Chondrocyte (in vitro differentiated cells): Measurements from ENCODE around the gene TCERG1L. TPM values are rescaled to one million over a fixed set of nuclear protein-coding genes. Genes with fewer than 3 reads are reported as not detected.

Experiments
- DNase-seq: peaks from one replicate; pipeline ENCODE4 v3.0.0; 2021; ENCODE audit warnings: mixed read lengths, low spot score
- H3K27ac Mint-ChIP-seq: one replicate; pipeline ENCODE4 v1.8.0; 2021; ENCODE audit warnings: mild to moderate bottlenecking, moderate library complexity, mixed read lengths; ENCODE audit not compliant: unreplicated experiment
- H3K27me3 Mint-ChIP-seq: 2 replicates; pipeline ENCODE4 v1.8.0; 2021; ENCODE audit warnings: low read depth, mixed read lengths
- H3K36me3 Mint-ChIP-seq: 2 replicates; pipeline ENCODE4 v1.8.0; 2021; ENCODE audit warnings: low read depth, mixed read lengths
- H3K4me1 Mint-ChIP-seq: 2 replicates; pipeline ENCODE4 v1.8.0; 2021; ENCODE audit warnings: low read depth, mild to moderate bottlenecking, mixed read lengths
- H3K4me3 Mint-ChIP-seq: one replicate; pipeline ENCODE4 v1.8.0; 2021; ENCODE audit warnings: mild to moderate bottlenecking, moderate library complexity, mixed read lengths; ENCODE audit not compliant: unreplicated experiment
- H3K9me3 Mint-ChIP-seq: 2 replicates; pipeline ENCODE4 v1.8.0; 2021; ENCODE audit warnings: low read depth, mixed read lengths
- total RNA-seq: library from RNA; stranded (reverse); gene quantifications from 3 replicates; pipeline ENCODE4 v1.2.1, GENCODE V29; 2021
- TF ChIP-seq, protein P1 (sequence below): fragments of 200-600 bp; sonication (generic); IDR thresholded peaks from 2 replicates; pipeline ENCODE4 v1.5.0; 2021; ENCODE audit warnings: antibody characterized with exemption, mild to moderate bottlenecking, moderate library complexity

The TCERG1L gene
- total RNA-seq, 1 donor from 2014 or later = not detected

DNA sequence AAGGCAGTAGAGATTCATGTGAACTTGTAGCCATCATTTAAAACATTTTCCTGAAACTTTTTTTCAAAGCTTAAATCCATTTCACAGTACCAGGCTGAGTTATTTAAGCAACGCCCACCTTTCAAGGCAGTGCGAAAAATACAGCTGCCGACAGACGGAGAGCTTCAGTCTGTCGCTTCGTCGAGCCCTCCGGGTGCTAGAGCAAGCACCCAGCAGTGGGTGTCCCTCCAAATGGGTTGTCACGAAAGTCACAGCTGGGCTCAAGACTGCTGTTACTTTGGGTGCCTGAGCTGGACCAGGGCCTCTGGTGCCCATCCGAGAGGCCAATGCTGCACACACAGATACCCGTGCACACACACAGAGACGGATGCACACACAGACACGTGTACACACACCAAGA, 135.6 kb downstream of the TCERG1L start:
- no peaks in the 10 kb centered on the region for H3K36me3 Mint-ChIP-seq
- no peak overlapping the region for H3K4me3 Mint-ChIP-seq
- TF ChIP-seq, protein P1, sequence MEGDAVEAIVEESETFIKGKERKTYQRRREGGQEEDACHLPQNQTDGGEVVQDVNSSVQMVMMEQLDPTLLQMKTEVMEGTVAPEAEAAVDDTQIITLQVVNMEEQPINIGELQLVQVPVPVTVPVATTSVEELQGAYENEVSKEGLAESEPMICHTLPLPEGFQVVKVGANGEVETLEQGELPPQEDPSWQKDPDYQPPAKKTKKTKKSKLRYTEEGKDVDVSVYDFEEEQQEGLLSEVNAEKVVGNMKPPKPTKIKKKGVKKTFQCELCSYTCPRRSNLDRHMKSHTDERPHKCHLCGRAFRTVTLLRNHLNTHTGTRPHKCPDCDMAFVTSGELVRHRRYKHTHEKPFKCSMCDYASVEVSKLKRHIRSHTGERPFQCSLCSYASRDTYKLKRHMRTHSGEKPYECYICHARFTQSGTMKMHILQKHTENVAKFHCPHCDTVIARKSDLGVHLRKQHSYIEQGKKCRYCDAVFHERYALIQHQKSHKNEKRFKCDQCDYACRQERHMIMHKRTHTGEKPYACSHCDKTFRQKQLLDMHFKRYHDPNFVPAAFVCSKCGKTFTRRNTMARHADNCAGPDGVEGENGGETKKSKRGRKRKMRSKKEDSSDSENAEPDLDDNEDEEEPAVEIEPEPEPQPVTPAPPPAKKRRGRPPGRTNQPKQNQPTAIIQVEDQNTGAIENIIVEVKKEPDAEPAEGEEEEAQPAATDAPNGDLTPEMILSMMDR = no peak
- H3K4me1 Mint-ChIP-seq = no peaks in the 10 kb centered on the region
- H3K27me3 Mint-ChIP-seq = no peaks in the 10 kb centered on the region
- H3K9me3 Mint-ChIP-seq = peaks cover 23% of the 10 kb centered on the region
- no peak overlapping the region for H3K27ac Mint-ChIP-seq
- no peak for DNase-seq

DNA sequence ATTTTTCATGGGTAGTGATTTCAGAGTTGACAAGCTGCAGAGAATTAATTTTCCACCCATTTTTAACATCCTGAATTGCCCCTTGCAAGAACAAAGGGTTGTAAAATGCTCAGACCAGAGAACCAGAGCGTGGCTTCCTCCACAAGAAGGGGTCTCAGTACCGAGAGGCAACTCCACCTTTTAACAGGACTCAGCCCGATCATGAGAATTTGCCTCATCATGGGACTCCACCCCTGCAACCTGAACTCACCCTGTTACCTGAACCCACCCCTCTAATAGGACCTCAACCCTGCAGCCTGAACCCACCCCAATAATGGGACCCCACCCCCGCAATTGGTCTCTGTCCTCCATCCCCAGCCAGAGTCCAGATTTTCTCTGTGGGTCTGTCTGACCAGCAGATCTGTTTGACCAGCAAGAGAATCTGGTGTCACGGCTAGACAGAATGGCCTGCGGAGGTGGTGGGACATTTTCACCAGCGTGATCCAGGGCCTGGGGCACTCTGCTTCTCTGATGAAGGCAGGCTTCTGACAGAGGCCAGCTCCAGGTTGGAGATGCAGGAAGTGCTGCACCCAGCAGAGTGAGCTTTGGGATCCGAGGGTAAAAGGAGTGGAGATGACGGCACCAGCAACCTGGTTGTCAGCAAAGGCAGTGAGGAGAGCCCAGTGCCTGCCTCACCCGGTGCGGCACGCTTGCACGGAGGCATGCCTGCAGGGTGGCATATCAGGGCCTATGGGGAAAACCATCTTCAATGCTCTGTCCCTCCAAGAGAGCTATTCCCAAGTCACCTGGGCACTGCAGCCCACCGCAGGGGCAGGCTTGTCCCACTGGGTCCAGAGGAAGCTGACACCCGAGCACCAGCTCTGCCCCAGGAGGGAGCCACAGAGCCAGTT, 136.6 kb downstream of the TCERG1L start:
- Mint-ChIP-seq H3K27me3 (no peaks in the 10 kb centered on the region), H3K27ac (no peak overlapping the region), H3K4me1 (no peaks in the 10 kb centered on the region), H3K4me3 (no peak overlapping the region), H3K36me3 (no peaks in the 10 kb centered on the region), H3K9me3 (peaks cover 22% of the 10 kb centered on the region)
- no peak for DNase-seq
- TF ChIP-seq, protein P1 = no peak

DNA sequence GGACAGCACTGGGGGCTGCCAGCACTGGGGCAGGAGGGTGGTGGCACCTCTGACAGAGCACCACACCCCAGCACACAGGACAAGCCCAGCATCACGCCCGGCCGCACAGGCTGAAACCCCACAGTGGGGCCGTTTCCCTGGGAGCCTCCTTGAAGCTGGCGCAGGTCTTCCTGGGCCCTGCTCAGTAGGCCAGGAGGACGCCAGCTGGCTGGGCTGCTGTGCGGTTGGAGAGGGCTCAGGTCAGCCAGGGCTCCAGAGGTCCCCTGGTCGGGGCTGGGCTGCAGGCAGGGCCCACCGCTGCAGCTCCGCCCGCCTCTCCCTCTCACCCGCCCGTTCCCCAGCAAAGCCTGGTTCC, 137.3 kb downstream of the TCERG1L start:
- no peak overlapping the region for H3K4me3 Mint-ChIP-seq
- H3K9me3 Mint-ChIP-seq = peaks cover 22% of the 10 kb centered on the region
- no peak for DNase-seq
- no peaks in the 10 kb centered on the region for H3K27me3 Mint-ChIP-seq
- H3K4me1 Mint-ChIP-seq = no peaks in the 10 kb centered on the region
- TF ChIP-seq, protein P1 = no peak
- H3K27ac Mint-ChIP-seq = no peak overlapping the region
- H3K36me3 Mint-ChIP-seq = no peaks in the 10 kb centered on the region

DNA sequence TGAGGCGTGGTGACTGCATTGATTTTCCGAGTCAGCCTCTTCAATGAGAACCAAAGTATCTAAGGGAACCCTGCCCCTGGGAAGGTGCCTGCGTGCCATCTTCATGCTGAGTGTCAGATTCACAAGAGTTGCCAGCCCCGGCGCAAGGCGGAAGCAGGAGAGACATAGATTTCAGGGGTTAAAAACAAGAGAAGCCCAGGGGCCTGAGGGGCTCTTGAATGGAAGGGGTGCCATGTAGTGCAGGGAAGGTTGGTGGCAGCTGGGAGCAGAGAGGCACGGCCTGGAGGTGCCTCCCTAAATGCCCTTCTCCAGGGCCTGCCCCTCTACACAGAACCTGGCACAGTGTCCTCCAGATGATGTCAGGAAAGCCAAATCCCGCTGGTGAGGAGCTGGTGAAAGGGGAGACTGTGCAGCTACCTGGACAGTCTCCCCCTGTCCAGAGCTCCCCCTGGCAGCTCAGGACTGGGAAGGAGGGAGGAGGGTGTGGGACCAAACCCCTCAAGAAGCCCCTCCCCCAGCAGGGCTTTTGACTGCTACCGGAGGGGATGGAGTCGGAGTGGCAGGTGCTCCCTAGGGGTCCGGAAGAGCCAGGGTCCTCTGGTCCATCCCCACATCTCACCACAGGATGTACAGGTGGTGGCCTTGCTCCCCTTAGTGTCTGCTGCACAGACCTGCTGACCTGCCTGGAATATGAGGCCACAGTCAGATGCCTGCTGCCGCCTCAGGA, 137.9 kb downstream of the TCERG1L start:
- no peak for DNase-seq
- no peaks in the 10 kb centered on the region for H3K4me1 Mint-ChIP-seq
- H3K9me3 Mint-ChIP-seq = peaks cover 21% of the 10 kb centered on the region
- no peak overlapping the region for H3K27ac Mint-ChIP-seq
- no peaks in the 10 kb centered on the region for H3K36me3 Mint-ChIP-seq
- TF ChIP-seq, protein P1 = no peak
- no peak overlapping the region for H3K4me3 Mint-ChIP-seq
- H3K27me3 Mint-ChIP-seq = no peaks in the 10 kb centered on the region

DNA sequence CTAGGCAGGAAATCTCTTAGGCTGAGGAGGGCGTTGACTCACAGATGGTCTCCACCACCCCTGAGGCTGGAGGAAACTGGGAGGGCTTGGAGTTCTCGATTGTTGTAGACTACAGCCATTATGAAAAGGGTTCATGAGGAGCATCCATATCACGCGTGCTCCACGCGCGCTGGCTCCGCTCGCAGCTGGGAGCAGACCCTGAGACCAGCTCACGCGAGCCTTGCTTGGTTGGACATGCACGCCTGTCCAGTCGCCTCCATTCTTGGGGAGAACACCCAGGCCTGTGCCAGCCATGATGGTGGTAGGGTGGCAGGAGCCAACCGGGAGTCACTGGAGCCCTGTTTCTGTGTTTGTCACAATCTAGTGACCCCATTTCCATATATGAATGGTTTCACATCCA, 139.1 kb downstream of the TCERG1L start:
- no peak overlapping the region for H3K27ac Mint-ChIP-seq
- TF ChIP-seq, protein P1 = no peak
- H3K4me3 Mint-ChIP-seq = no peak overlapping the region
- peaks cover 25% of the 10 kb centered on the region for H3K9me3 Mint-ChIP-seq
- H3K4me1 Mint-ChIP-seq = no peaks in the 10 kb centered on the region
- no peaks in the 10 kb centered on the region for H3K36me3 Mint-ChIP-seq
- no peaks in the 10 kb centered on the region for H3K27me3 Mint-ChIP-seq
- no peak for DNase-seq
